ENCODE results near the gene HOXA3. TPM values are rescaled to one million over a fixed set of nuclear protein-coding genes. Genes with fewer than 3 reads are reported as not detected.
A peak's percentile ranks its signal among the peaks of the same experiment; 100 is the strongest.

The HOXA3 gene
- total RNA-seq, 4 donors from 2014 or later: 3.6 to 8.7 (median 6.6) TPM

- 37 to 56% methylated on average over 24 to 27 of the region's 35 CpGs for WGBS, 2 donors
- DNase-seq: no peak
- Histone ChIP-seq H3K4me3 (no peak overlapping the region), H3K4me1 (peaks cover 28 to 69% (median 33%) of the 10 kb centered on the region in 3 donors), H3K9me3 (no peaks in the 10 kb centered on the region), H3K36me3 (no peaks in the 10 kb centered on the region), H3K27me3 (peaks cover 9 to 99% (median 61%) of the 10 kb centered on the region in 4 donors), H3K27ac (no peak overlapping the region)
- intact Hi-C loops (cut with DNase I): no loop called here
- TF ChIP-seq CTCF (IDR thresholded peaks at IDR 0.05) (no peak), POLR2A (IDR thresholded peaks at IDR 0.05) (no peak)
Measured at GRCh38 chr7:27158436-27159265, 6.3 kb upstream of the HOXA3 start.

- H3K4me3 ChIP-seq: no peak overlapping the region
- WGBS, 2 donors: 35 to 39% methylated on average over 10 to 20 of the region's 30 CpGs
- H3K36me3 ChIP-seq: no peaks in the 10 kb centered on the region
- no peak overlapping the region for H3K27ac ChIP-seq
- no peak for DNase-seq
- intact Hi-C loops (cut with DNase I): no loop called here
- peaks cover 28 to 71% (median 33%) of the 10 kb centered on the region in 3 donors for H3K4me1 ChIP-seq
- H3K9me3 ChIP-seq: no peaks in the 10 kb centered on the region
- peaks cover 10 to 99% (median 64%) of the 10 kb centered on the region in 4 donors for H3K27me3 ChIP-seq
- TF ChIP-seq POLR2A (IDR thresholded peaks at IDR 0.05): no peak
- no peak for TF ChIP-seq CTCF (IDR thresholded peaks at IDR 0.05)
Measured at GRCh38 chr7:27157702-27158431, 5.5 kb upstream of the HOXA3 start.

DNA sequence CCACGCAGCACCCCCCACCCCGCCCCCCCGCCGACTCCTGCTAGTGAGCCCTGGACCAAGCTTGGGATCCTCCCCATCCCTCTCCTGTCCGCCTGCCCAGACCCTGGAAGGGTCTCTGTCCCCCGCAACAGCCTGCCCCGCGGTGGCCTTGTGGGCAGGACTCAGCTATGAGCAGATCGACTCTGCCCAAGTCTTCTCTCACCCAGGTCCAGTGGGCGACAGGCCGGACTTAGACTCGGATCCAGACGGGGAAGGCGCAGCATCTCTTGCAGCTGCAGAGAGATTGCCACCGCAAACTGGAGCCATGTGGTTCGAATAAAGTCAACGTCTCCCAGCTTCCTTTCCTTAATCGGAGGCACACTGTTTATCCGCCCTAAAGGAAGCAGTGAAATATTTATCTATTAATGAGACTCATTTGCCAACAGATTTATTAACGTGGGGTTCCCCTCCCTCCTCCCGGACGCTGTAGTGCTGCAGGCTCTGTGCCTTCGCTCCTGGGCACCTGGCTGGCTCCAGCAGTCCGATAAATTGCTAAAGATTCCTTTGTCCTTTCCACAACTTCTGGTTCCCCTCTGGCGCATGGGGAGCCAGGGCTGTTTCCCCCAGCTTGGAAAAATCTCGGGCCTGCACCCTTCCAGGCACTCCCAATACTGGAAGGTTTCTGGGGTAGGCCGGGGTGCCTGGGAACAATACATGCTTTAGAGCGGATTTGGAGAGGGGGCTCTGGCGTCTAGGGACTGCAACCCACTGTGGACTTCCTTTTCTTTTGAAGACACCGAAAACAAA, 4.7 kb upstream of the HOXA3 start:
- intact Hi-C loops (cut with DNase I): no loop called here
- no peak for DNase-seq
- Histone ChIP-seq H3K4me3 (peak overlapping the region; percentile 28 to 65 (median 44)), H3K4me1 (peaks cover 32 to 77% (median 33%) of the 10 kb centered on the region in 3 donors), H3K27me3 (peaks cover 18 to 99% (median 68%) of the 10 kb centered on the region in 4 donors), H3K36me3 (no peaks in the 10 kb centered on the region), H3K27ac (peak overlapping the region in 2 of 4 donors; percentile 66 to 71), H3K9me3 (no peaks in the 10 kb centered on the region)
- WGBS, 2 donors: 35 to 42% methylated on average over 17 to 19 of the region's 30 CpGs
- TF ChIP-seq POLR2A (IDR thresholded peaks at IDR 0.05) (no peak), CTCF (IDR thresholded peaks at IDR 0.05) (no peak)

DNA sequence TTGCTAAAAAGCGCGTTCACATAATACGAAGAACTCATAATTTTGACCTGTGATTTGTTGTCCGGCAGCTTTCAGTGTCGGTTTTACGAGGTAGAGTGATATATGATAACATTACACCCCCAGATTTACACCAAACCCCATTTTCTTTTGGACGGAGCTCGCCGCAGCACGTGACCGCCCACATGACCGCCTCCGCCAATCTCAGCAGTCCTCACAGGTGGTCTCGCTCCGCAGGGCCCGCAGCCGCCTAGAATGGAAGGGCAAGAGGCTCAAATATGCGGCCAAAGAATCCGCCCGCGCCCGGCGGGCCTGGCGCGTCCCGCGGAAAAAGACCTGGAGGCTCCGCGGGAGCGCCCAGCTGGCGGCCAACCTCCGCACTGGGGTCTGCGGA, 4.1 kb upstream of the HOXA3 start, which contains the start of gene HOXA7:
HOXA7 (minus strand) TSS at position 168 of the 391 bp plus-strand sequence; CDS start at position 38, 130 bp downstream.
- peaks cover 35 to 77% (median 36%) of the 10 kb centered on the region in 3 donors for H3K4me1 ChIP-seq
- H3K36me3 ChIP-seq: no peaks in the 10 kb centered on the region
- intact Hi-C loops (cut with DNase I): no loop called here
- peaks cover 19 to 99% (median 70%) of the 10 kb centered on the region in 4 donors for H3K27me3 ChIP-seq
- H3K9me3 ChIP-seq: no peaks in the 10 kb centered on the region
- WGBS, 2 donors: 0 to 2% methylated on average over 6 to 13 of the region's 33 CpGs
- peak within 1 kb of the TSS in 3 of 4 donors; percentile 6 to 71 (median 66) for H3K27ac ChIP-seq
- no peak for TF ChIP-seq CTCF (IDR thresholded peaks at IDR 0.05)
- no peak for DNase-seq
- H3K4me3 ChIP-seq: peak within 1 kb of the TSS; percentile 28 to 65 (median 44)

All from esophagus squamous epithelium (tissue), 5 donors.